Neural progenitor cell (in vitro differentiated cells): ENCODE data around the gene SRGAP3. TPM values are rescaled to one million over a fixed set of nuclear protein-coding genes. Genes with fewer than 3 reads are reported as not detected.

Source experiments
- DNase-seq: peaks from one replicate; pipeline ENCODE4 v3.0.0-alpha.2; 2016; ENCODE audit warnings: low spot score
- H2AFZ ChIP-seq: fragments of 200-600 bp; sonication (generic); replicated peaks from 2 replicates; pipeline ENCODE4 v1.6.1; 2016; ENCODE audit warnings: antibody characterized with exemption
- H3F3A ChIP-seq: fragments of 200-600 bp; sonication (generic); 2 replicates; pipeline ENCODE4 v1.6.1; 2016; ENCODE audit warnings: antibody characterized with exemption, low read depth
- H3K27ac ChIP-seq: fragments of 200-600 bp; sonication (generic); 2 replicates; pipeline ENCODE4 v1.5.1; 2016; ENCODE audit warnings: mild to moderate bottlenecking
- H3K27me3 ChIP-seq: fragments of 200-600 bp; sonication (generic); 2 replicates; pipeline ENCODE4 v1.6.1; 2016; ENCODE audit warnings: mild to moderate bottlenecking, moderate library complexity
- H3K36me3 ChIP-seq: fragments of 200-600 bp; sonication (generic); 2 replicates; pipeline ENCODE4 v1.5.1; 2016
- H3K4me1 ChIP-seq: fragments of 200-600 bp; sonication (generic); 2 replicates; pipeline ENCODE4 v1.6.1; 2016; ENCODE audit warnings: mixed run types
- H3K4me2 ChIP-seq: fragments of 200-600 bp; sonication (generic); 2 replicates; pipeline ENCODE4 v1.6.1; 2016
- H3K4me3 ChIP-seq: fragments of 200-600 bp; sonication (generic); 2 replicates; pipeline ENCODE4 v1.5.1; 2016
- H3K79me2 ChIP-seq: fragments of 200-600 bp; sonication (generic); 2 replicates; pipeline ENCODE4 v1.6.1; 2016; ENCODE audit warnings: low read depth
- H3K9ac ChIP-seq: fragments of 200-600 bp; sonication (generic); 2 replicates; pipeline ENCODE4 v1.6.1; 2016
- H3K9me3 ChIP-seq: fragments of 200-600 bp; sonication (generic); 2 replicates; pipeline ENCODE4 v1.5.1; 2016; ENCODE audit warnings: low read depth
- H4K20me1 ChIP-seq: fragments of 200-600 bp; sonication (generic); 2 replicates; pipeline ENCODE4 v1.6.1; 2016; ENCODE audit warnings: low read depth
- H3K27ac Mint-ChIP-seq: 3 replicates; pipeline ENCODE4 v1.8.0; 2021; ENCODE audit warnings: mixed read lengths
- H3K27me3 Mint-ChIP-seq: 2 replicates; pipeline ENCODE4 v1.8.0; 2022; ENCODE audit warnings: low read depth, mild to moderate bottlenecking, inconsistent platforms, moderate library complexity, mixed read lengths; ENCODE audit not compliant: insufficient read depth
- H3K36me3 Mint-ChIP-seq: 3 replicates; pipeline ENCODE4 v1.8.0; 2021; ENCODE audit warnings: mixed read lengths
- H3K4me1 Mint-ChIP-seq: 3 replicates; pipeline ENCODE4 v1.8.0; 2021; ENCODE audit warnings: mixed read lengths
- H3K4me3 Mint-ChIP-seq: 3 replicates; pipeline ENCODE4 v1.8.0; 2021; ENCODE audit warnings: mild to moderate bottlenecking, moderate library complexity, mixed read lengths
- H3K9me3 Mint-ChIP-seq: 3 replicates; pipeline ENCODE4 v1.8.0; 2020; ENCODE audit warnings: mixed read lengths
- CTCF ChIP-seq: fragments of 200-600 bp; sonication (generic); IDR thresholded peaks from 2 replicates; pipeline ENCODE4 v1.5.1; 2017; ENCODE audit warnings: antibody characterized with exemption, mild to moderate bottlenecking
- EZH2 ChIP-seq: fragments of 200-600 bp; sonication (generic); IDR thresholded peaks from 2 replicates; pipeline ENCODE4 v1.6.1; 2017; ENCODE audit warnings: antibody characterized with exemption, mild to moderate bottlenecking, moderate library complexity
- EZH2phosphoT487 ChIP-seq: fragments of 200-600 bp; sonication (generic); IDR thresholded peaks from 2 replicates; pipeline ENCODE4 v1.6.1; 2017; ENCODE audit warnings: antibody characterized with exemption
- total RNA-seq: library from RNA; depleted of rRNA; stranded (reverse); fragments of >200 nt; gene quantifications from 2 replicates; pipeline ENCODE4 v1.2.3, GENCODE V29; 2015; ENCODE audit warnings: low replicate concordance

Gene SRGAP3
- total RNA-seq, 1 donor from 2014 or later = 59.3 TPM

GRCh38 chr3:8984081-8984480, 265.4 kb downstream of the SRGAP3 start:
- Histone ChIP-seq H3K27ac (no peak overlapping the region), H3K9me3 (no peaks in the 10 kb centered on the region), H3K9ac (no peak overlapping the region), H3K27me3 (no peaks in the 10 kb centered on the region), H3F3A (peaks cover 6% of the 10 kb centered on the region), H3K4me3 (no peak overlapping the region), H3K36me3 (no peaks in the 10 kb centered on the region), H2AFZ (no peak overlapping the region), H3K4me2 (no peak overlapping the region), H3K79me2 (no peaks in the 10 kb centered on the region), H3K4me1 (no peaks in the 10 kb centered on the region), H4K20me1 (no peaks in the 10 kb centered on the region)
- H3K4me1 Mint-ChIP-seq = peaks cover 28% of the 10 kb centered on the region
- peaks cover 10% of the 10 kb centered on the region for H3K27me3 Mint-ChIP-seq
- H3K36me3 Mint-ChIP-seq = peaks cover 2% of the 10 kb centered on the region
- peaks cover 9% of the 10 kb centered on the region for H3K9me3 Mint-ChIP-seq
- H3K27ac Mint-ChIP-seq = no peak overlapping the region
- DNase-seq = no peak
- H3K4me3 Mint-ChIP-seq = no peak overlapping the region
- TF ChIP-seq EZH2phosphoT487 (no peak), CTCF (no peak), EZH2 (no peak)

GRCh38 chr3:8983591-8983990, 265.9 kb downstream of the SRGAP3 start:
- DNase-seq = no peak
- H3K27ac Mint-ChIP-seq = no peak overlapping the region
- peaks cover 2% of the 10 kb centered on the region for H3K36me3 Mint-ChIP-seq
- Histone ChIP-seq H3K9ac (no peak overlapping the region), H3K27me3 (no peaks in the 10 kb centered on the region), H3K4me1 (no peaks in the 10 kb centered on the region), H3K79me2 (no peaks in the 10 kb centered on the region), H2AFZ (no peak overlapping the region), H3K36me3 (no peaks in the 10 kb centered on the region), H3K27ac (no peak overlapping the region), H3K4me2 (no peak overlapping the region), H3K4me3 (no peak overlapping the region), H3F3A (peaks cover 1% of the 10 kb centered on the region), H4K20me1 (no peaks in the 10 kb centered on the region), H3K9me3 (no peaks in the 10 kb centered on the region)
- H3K27me3 Mint-ChIP-seq = peaks cover 10% of the 10 kb centered on the region
- H3K4me3 Mint-ChIP-seq = no peak overlapping the region
- peaks cover 9% of the 10 kb centered on the region for H3K9me3 Mint-ChIP-seq
- TF ChIP-seq CTCF (no peak), EZH2 (no peak), EZH2phosphoT487 (no peak)
- H3K4me1 Mint-ChIP-seq = peaks cover 28% of the 10 kb centered on the region

DNA sequence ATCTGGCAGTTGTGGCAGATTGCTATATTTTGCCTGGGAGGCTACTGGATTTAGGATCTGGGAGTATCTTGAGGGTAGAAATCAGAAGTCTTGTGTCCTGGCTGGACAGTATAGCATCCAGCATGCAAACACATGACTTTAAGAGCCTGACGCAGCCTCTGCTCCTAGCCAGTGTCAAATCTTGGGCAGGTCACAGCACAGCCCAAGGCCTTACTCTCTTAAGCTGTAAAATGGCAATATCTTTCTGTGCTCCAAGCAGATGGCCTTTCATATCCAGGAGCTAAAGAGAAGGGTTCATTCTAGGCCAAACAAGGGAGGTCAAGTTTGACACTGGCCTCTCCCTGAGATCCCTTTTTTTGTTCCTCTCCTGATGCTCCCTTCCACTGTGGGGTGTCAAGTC, 266.4 kb downstream of the SRGAP3 start:
- Histone ChIP-seq H3K36me3 (no peaks in the 10 kb centered on the region), H2AFZ (no peak overlapping the region), H4K20me1 (no peaks in the 10 kb centered on the region), H3K4me2 (no peak overlapping the region), H3K9ac (no peak overlapping the region), H3K4me1 (no peaks in the 10 kb centered on the region), H3K27ac (no peak overlapping the region), H3F3A (no peaks in the 10 kb centered on the region), H3K4me3 (no peak overlapping the region), H3K27me3 (no peaks in the 10 kb centered on the region), H3K9me3 (no peaks in the 10 kb centered on the region), H3K79me2 (no peaks in the 10 kb centered on the region)
- DNase-seq = no peak
- Mint-ChIP-seq H3K27me3 (peaks cover 10% of the 10 kb centered on the region), H3K4me3 (no peak overlapping the region), H3K4me1 (peaks cover 22% of the 10 kb centered on the region), H3K27ac (peak overlapping the region; percentile 37), H3K9me3 (peaks cover 9% of the 10 kb centered on the region), H3K36me3 (peaks cover 2% of the 10 kb centered on the region)
- TF ChIP-seq EZH2 = no peak
- TF ChIP-seq CTCF = no peak
- TF ChIP-seq EZH2phosphoT487 = no peak

DNA sequence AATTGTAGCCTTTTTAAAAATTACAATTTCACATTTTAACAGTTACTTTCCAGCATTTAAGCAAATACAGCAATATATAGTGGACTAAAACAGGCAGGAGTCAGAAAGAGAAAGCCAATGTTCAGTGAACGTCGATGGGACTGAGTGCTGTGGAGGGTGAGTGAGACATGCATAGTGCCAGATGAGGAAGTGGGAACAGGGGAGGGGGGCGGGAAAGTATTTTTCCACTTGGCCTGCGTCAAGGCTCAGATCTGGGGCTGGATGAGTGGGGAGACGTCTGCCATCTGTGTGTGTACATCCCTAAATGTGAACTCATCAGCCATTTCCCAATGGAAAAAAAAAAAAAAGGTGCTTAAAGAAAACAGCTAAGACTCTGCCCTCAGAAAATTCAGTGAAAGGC, 266.9 kb downstream of the SRGAP3 start:
- H2AFZ ChIP-seq = no peak overlapping the region
- no peaks in the 10 kb centered on the region for H3K27me3 ChIP-seq
- no peak overlapping the region for H3K4me3 ChIP-seq
- no peak for DNase-seq
- no peak overlapping the region for H3K27ac ChIP-seq
- Mint-ChIP-seq H3K9me3 (peaks cover 9% of the 10 kb centered on the region), H3K4me1 (peaks cover 18% of the 10 kb centered on the region), H3K27ac (no peak overlapping the region), H3K4me3 (no peak overlapping the region), H3K36me3 (peaks cover 2% of the 10 kb centered on the region), H3K27me3 (peaks cover 7% of the 10 kb centered on the region)
- no peaks in the 10 kb centered on the region for H3K79me2 ChIP-seq
- no peak overlapping the region for H3K4me2 ChIP-seq
- TF ChIP-seq CTCF (no peak), EZH2 (no peak)
- no peak overlapping the region for H3K9ac ChIP-seq
- no peaks in the 10 kb centered on the region for H3K9me3 ChIP-seq
- no peaks in the 10 kb centered on the region for H3F3A ChIP-seq
- H3K4me1 ChIP-seq = no peaks in the 10 kb centered on the region
- H4K20me1 ChIP-seq = no peaks in the 10 kb centered on the region
- no peaks in the 10 kb centered on the region for H3K36me3 ChIP-seq
